Measurements from ENCODE around the gene DAB2. TPM values are rescaled to one million over a fixed set of nuclear protein-coding genes. Genes with fewer than 3 reads are reported as not detected.

Gene DAB2
- total and polyA plus RNA-seq, 2 of the 8 experiments (the other 6 are each of a cell fraction or from before 2014, with no cell fraction given) = 2.6 to 4.9 TPM

- TF ChIP-seq EP300 (IDR thresholded peaks at IDR 0.05; ENCODE audit: borderline replicate concordance in 1 of 2, low read depth in 2 of 2, low read length in 2 of 2) (no peak), ATF2 (IDR thresholded peaks at IDR 0.05; ENCODE audit: low read length) (no peak), SIRT6 (IDR thresholded peaks at IDR 0.05; ENCODE audit: low read length) (no peak), CTBP2 (IDR thresholded peaks at IDR 0.05; ENCODE audit: borderline replicate concordance, insufficient read depth, insufficient read length, low read length) (no peak), POLR2AphosphoS5 (IDR thresholded peaks at IDR 0.05; ENCODE audit: low read depth, low read length) (no peak), MAFK (IDR thresholded peaks at IDR 0.05; ENCODE audit: low read depth, low read length) (no peak), ASH2L (IDR thresholded peaks at IDR 0.05; ENCODE audit: low read length) (no peak), EGR1 (IDR thresholded peaks at IDR 0.05; ENCODE audit: borderline replicate concordance, low read depth, low read length) (no peak), TCF12 (IDR thresholded peaks at IDR 0.05; ENCODE audit: low read depth, low read length) (no peak), BRCA1 (IDR thresholded peaks at IDR 0.05; ENCODE audit: low read depth, low read length) (no peak)
Measured at GRCh38 chr5:39432696-39433530, 8.1 kb upstream of the DAB2 start (continued).
